ENCODE data around the gene GDF10. TPM values are rescaled to one million over a fixed set of nuclear protein-coding genes. Genes with fewer than 3 reads are reported as not detected.

Gene GDF10
- polyA plus RNA-seq, 1 donor from 2014 or later, result 0.66 TPM

DNA sequence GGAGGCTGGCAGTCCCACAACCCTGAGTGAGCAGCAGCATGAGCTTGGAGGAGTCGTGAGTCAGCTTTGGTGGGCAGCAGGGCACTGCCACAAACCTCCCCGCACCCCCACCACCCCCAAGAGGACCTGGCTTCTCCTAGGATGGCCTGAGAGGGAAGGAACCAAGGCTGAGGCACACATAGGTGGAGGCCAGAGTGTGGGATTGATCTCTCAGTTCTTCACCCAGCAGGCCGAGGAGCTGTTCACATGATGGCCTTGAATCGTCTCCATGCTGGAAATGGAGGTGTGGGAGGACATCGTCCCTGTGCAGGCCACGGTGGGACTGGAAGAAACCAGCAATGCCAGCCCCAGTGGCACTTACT lies 17.4 kb upstream of the GDF10 start:
- Histone ChIP-seq H3K27ac (ENCODE audit: low read length) (no peak overlapping the region), H4K20me1 (ENCODE audit: insufficient read depth) (no peaks in the 10 kb centered on the region), H3K27me3 (ENCODE audit: insufficient read depth, low read depth, low read length) (no peaks in the 10 kb centered on the region), H3F3A (ENCODE audit: insufficient read depth, low read length, poor library complexity, severe bottlenecking) (no peaks in the 10 kb centered on the region), H3K9me3 (ENCODE audit: low read length) (no peaks in the 10 kb centered on the region), H2AFZ (ENCODE audit: low read depth, low read length) (no peak overlapping the region), H3K36me3 (ENCODE audit: insufficient read depth, low read length) (no peaks in the 10 kb centered on the region), H3K4me3 (ENCODE audit: low read length) (no peak overlapping the region), H3K9ac (ENCODE audit: low read length) (no peak overlapping the region), H3K9me2 (ENCODE audit: insufficient read depth, low read length) (no peaks in the 10 kb centered on the region), H3K79me2 (replicated peaks; ENCODE audit: insufficient read depth, low read length) (no peaks in the 10 kb centered on the region), H3K4me2 (ENCODE audit: low read length) (no peak overlapping the region)
- TF ChIP-seq SMC3 (conservative IDR thresholded peaks at IDR 0.05; ENCODE audit: poor library complexity), result no peak
- TF ChIP-seq RAD21 (conservative IDR thresholded peaks at IDR 0.05), result no peak
- no peak for TF ChIP-seq MXI1 (conservative IDR thresholded peaks at IDR 0.05; ENCODE audit: poor library complexity, severe bottlenecking)
- TF ChIP-seq EZH2 (IDR thresholded peaks at IDR 0.05; ENCODE audit: borderline replicate concordance, insufficient read depth, low read length, poor library complexity, severe bottlenecking), result no peak
- TF ChIP-seq TAF1 (IDR thresholded peaks at IDR 0.05; ENCODE audit: low read depth), result no peak
- no peak for TF ChIP-seq POLR2AphosphoS5 (IDR thresholded peaks at IDR 0.05)
- TF ChIP-seq, protein P1, sequence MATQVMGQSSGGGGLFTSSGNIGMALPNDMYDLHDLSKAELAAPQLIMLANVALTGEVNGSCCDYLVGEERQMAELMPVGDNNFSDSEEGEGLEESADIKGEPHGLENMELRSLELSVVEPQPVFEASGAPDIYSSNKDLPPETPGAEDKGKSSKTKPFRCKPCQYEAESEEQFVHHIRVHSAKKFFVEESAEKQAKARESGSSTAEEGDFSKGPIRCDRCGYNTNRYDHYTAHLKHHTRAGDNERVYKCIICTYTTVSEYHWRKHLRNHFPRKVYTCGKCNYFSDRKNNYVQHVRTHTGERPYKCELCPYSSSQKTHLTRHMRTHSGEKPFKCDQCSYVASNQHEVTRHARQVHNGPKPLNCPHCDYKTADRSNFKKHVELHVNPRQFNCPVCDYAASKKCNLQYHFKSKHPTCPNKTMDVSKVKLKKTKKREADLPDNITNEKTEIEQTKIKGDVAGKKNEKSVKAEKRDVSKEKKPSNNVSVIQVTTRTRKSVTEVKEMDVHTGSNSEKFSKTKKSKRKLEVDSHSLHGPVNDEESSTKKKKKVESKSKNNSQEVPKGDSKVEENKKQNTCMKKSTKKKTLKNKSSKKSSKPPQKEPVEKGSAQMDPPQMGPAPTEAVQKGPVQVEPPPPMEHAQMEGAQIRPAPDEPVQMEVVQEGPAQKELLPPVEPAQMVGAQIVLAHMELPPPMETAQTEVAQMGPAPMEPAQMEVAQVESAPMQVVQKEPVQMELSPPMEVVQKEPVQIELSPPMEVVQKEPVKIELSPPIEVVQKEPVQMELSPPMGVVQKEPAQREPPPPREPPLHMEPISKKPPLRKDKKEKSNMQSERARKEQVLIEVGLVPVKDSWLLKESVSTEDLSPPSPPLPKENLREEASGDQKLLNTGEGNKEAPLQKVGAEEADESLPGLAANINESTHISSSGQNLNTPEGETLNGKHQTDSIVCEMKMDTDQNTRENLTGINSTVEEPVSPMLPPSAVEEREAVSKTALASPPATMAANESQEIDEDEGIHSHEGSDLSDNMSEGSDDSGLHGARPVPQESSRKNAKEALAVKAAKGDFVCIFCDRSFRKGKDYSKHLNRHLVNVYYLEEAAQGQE (IDR thresholded peaks at IDR 0.05; ENCODE audit: borderline replicate concordance), result no peak
- no peak for TF ChIP-seq EP300 (conservative IDR thresholded peaks at IDR 0.05; ENCODE audit: poor library complexity, severe bottlenecking)
- no peak for TF ChIP-seq CTCF (IDR thresholded peaks at IDR 0.05; ENCODE audit: poor library complexity, severe bottlenecking)

GRCh38 chr10:47283101-47283630 lies 16.8 kb upstream of the GDF10 start:
- H3K4me3 ChIP-seq (ENCODE audit: low read length), result no peak overlapping the region
- no peak for TF ChIP-seq RAD21 (conservative IDR thresholded peaks at IDR 0.05)
- TF ChIP-seq POLR2AphosphoS5 (IDR thresholded peaks at IDR 0.05), result no peak
- TF ChIP-seq EZH2 (IDR thresholded peaks at IDR 0.05; ENCODE audit: borderline replicate concordance, insufficient read depth, low read length, poor library complexity, severe bottlenecking), result no peak
- no peak for TF ChIP-seq CTCF (IDR thresholded peaks at IDR 0.05; ENCODE audit: poor library complexity, severe bottlenecking)
- no peak for TF ChIP-seq SMC3 (conservative IDR thresholded peaks at IDR 0.05; ENCODE audit: poor library complexity)
- no peak for TF ChIP-seq TAF1 (IDR thresholded peaks at IDR 0.05; ENCODE audit: low read depth)
- TF ChIP-seq, protein P1 (IDR thresholded peaks at IDR 0.05; ENCODE audit: borderline replicate concordance), result no peak
- no peak for TF ChIP-seq EP300 (conservative IDR thresholded peaks at IDR 0.05; ENCODE audit: poor library complexity, severe bottlenecking)
- TF ChIP-seq MXI1 (conservative IDR thresholded peaks at IDR 0.05; ENCODE audit: poor library complexity, severe bottlenecking), result no peak
- H3K27ac ChIP-seq (ENCODE audit: low read length), result no peak overlapping the region
- no peak overlapping the region for H2AFZ ChIP-seq (ENCODE audit: low read depth, low read length)
- no peak overlapping the region for H3K4me2 ChIP-seq (ENCODE audit: low read length)
- H3K9ac ChIP-seq (ENCODE audit: low read length), result no peak overlapping the region
- H4K20me1 ChIP-seq (ENCODE audit: insufficient read depth), result no peaks in the 10 kb centered on the region
- no peaks in the 10 kb centered on the region for H3K9me2 ChIP-seq (ENCODE audit: insufficient read depth, low read length)
- no peaks in the 10 kb centered on the region for H3K36me3 ChIP-seq (ENCODE audit: insufficient read depth, low read length)
- no peaks in the 10 kb centered on the region for H3F3A ChIP-seq (ENCODE audit: insufficient read depth, low read length, poor library complexity, severe bottlenecking)
- no peaks in the 10 kb centered on the region for H3K27me3 ChIP-seq (ENCODE audit: insufficient read depth, low read depth, low read length)
- no peaks in the 10 kb centered on the region for H3K9me3 ChIP-seq (ENCODE audit: low read length)
- no peaks in the 10 kb centered on the region for H3K79me2 ChIP-seq (replicated peaks; ENCODE audit: insufficient read depth, low read length)

Data from neural cell (in vitro differentiated cells).